ENCODE data around the gene ARHGAP45. TPM values are rescaled to one million over a fixed set of nuclear protein-coding genes. Genes with fewer than 3 reads are reported as not detected.

ARHGAP45 gene
- total RNA-seq, 1 donor from 2014 or later, result 3.2 TPM

- Mint-ChIP-seq H3K27ac (no peak overlapping the region), H3K4me3 (no peak overlapping the region), H3K9me3 (no peaks in the 10 kb centered on the region), H3K36me3 (peaks cover 5% of the 10 kb centered on the region), H3K27me3 (ENCODE audit: low read depth) (no peaks in the 10 kb centered on the region), H3K4me1 (no peaks in the 10 kb centered on the region)
- TF ChIP-seq, protein P1, sequence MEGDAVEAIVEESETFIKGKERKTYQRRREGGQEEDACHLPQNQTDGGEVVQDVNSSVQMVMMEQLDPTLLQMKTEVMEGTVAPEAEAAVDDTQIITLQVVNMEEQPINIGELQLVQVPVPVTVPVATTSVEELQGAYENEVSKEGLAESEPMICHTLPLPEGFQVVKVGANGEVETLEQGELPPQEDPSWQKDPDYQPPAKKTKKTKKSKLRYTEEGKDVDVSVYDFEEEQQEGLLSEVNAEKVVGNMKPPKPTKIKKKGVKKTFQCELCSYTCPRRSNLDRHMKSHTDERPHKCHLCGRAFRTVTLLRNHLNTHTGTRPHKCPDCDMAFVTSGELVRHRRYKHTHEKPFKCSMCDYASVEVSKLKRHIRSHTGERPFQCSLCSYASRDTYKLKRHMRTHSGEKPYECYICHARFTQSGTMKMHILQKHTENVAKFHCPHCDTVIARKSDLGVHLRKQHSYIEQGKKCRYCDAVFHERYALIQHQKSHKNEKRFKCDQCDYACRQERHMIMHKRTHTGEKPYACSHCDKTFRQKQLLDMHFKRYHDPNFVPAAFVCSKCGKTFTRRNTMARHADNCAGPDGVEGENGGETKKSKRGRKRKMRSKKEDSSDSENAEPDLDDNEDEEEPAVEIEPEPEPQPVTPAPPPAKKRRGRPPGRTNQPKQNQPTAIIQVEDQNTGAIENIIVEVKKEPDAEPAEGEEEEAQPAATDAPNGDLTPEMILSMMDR (IDR thresholded peaks at IDR 0.05; ENCODE audit: unreplicated experiment), result no peak
- DNase-seq (ENCODE audit: low spot score in 2 of 2, unreplicated experiment in 2 of 2), result no peak
These were observed 20.9 kb downstream of the ARHGAP45 start for GRCh38 chr19:1087813-1088415.

- TF ChIP-seq, protein P1 (IDR thresholded peaks at IDR 0.05; ENCODE audit: unreplicated experiment), result no peak
- Mint-ChIP-seq H3K4me1 (peaks cover 5% of the 10 kb centered on the region), H3K27me3 (ENCODE audit: low read depth) (no peaks in the 10 kb centered on the region), H3K36me3 (peaks cover 5% of the 10 kb centered on the region), H3K9me3 (no peaks in the 10 kb centered on the region), H3K4me3 (no peak overlapping the region), H3K27ac (no peak overlapping the region)
- DNase-seq (ENCODE audit: low spot score in 2 of 2, unreplicated experiment in 2 of 2), result no peak
These were observed 21.5 kb downstream of the ARHGAP45 start for GRCh38 chr19:1088416-1089010.

- Mint-ChIP-seq H3K27me3 (ENCODE audit: low read depth) (no peaks in the 10 kb centered on the region), H3K4me1 (peaks cover 9% of the 10 kb centered on the region), H3K27ac (no peak overlapping the region), H3K36me3 (peaks cover 5% of the 10 kb centered on the region), H3K4me3 (no peak overlapping the region), H3K9me3 (no peaks in the 10 kb centered on the region)
- TF ChIP-seq, protein P1 (IDR thresholded peaks at IDR 0.05; ENCODE audit: unreplicated experiment), result no peak
- DNase-seq (ENCODE audit: low spot score in 2 of 2, unreplicated experiment in 2 of 2), result no peak
These were observed 22.3 kb downstream of the ARHGAP45 start for GRCh38 chr19:1089126-1089771.

DNA sequence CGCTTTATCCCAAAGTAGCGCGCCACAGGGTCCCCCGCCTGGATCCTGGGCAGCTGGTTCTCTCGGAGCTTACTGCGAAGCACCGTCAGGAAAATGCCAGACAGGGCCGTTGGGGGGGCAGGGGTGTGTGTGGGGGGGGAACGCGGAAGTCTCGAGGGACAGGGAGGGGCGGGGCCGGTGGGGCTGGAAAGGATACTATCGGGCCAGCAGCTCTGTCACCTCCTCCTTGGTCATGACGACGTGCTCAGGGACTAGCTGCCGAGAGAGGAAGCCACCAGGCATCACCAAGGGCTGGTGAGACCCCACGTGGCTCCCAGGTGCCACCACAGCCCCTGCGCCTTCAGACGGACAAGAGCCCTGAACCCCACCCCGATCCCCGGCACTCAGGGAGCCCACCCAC, 22.9 kb downstream of the ARHGAP45 start:
- no peak overlapping the region for H3K27ac Mint-ChIP-seq
- H3K36me3 Mint-ChIP-seq, result peaks cover 5% of the 10 kb centered on the region
- DNase-seq (ENCODE audit: low spot score in 2 of 2, unreplicated experiment in 2 of 2), result no peak
- TF ChIP-seq, protein P1 (IDR thresholded peaks at IDR 0.05; ENCODE audit: unreplicated experiment), result no peak
- no peak overlapping the region for H3K4me3 Mint-ChIP-seq
- peaks cover 13% of the 10 kb centered on the region for H3K4me1 Mint-ChIP-seq
- no peaks in the 10 kb centered on the region for H3K27me3 Mint-ChIP-seq (ENCODE audit: low read depth)
- no peaks in the 10 kb centered on the region for H3K9me3 Mint-ChIP-seq

DNA sequence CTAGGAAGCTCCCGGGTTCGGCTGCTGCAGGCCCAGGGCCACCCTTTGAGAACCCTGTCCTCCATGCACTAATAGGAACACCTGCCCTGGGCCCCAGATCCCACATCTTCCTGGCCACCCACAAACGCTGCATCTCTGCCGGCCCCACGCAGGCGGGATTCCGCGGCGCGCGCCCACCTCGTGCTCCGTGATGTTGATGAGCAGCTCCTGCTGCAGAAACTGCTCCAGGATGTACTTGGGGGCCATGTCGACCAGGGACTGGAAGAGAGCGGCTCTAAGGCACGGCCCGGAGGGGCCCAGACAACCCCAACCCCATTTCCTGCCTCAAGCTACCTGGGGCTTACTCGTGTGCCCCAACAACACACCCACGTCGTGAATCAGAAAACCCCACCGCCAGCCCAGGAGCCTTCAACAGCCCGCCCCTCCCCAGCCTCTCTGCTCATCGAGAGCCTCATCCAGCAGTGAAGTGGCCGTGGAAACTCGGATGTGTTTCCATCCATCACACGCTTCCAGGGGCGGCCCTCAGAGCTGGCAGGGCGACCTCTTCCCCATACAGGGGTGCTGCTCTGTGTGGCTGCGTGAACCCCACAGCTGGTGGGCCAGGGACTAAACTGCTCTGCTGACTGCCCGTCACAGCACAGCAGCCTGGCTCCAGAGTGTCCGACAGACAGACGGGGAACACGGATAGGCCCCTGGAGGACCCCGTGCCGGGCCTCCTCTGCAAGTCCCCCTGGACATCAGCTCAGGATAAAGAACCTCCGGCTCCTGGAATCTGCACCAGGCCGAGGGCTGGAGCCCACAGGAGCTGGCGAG, 24.0 kb downstream of the ARHGAP45 start:
- Mint-ChIP-seq H3K27ac (no peak overlapping the region), H3K36me3 (peaks cover 5% of the 10 kb centered on the region), H3K4me3 (no peak overlapping the region), H3K9me3 (no peaks in the 10 kb centered on the region), H3K27me3 (ENCODE audit: low read depth) (no peaks in the 10 kb centered on the region), H3K4me1 (peaks cover 20% of the 10 kb centered on the region)
- no peak for DNase-seq (ENCODE audit: low spot score in 2 of 2, unreplicated experiment in 2 of 2)
- TF ChIP-seq, protein P1 (IDR thresholded peaks at IDR 0.05; ENCODE audit: unreplicated experiment), result no peak

Data from mesothelial cell of epicardium (in vitro differentiated cells).